ENCODE measurements around the gene ASTE1.
"Not testable (repeated sequence)": the region's sequence is repeated elsewhere in the genome, so short reads cannot be mapped to it uniquely, and the experiment has no call there.

ASTE1 gene

DNA sequence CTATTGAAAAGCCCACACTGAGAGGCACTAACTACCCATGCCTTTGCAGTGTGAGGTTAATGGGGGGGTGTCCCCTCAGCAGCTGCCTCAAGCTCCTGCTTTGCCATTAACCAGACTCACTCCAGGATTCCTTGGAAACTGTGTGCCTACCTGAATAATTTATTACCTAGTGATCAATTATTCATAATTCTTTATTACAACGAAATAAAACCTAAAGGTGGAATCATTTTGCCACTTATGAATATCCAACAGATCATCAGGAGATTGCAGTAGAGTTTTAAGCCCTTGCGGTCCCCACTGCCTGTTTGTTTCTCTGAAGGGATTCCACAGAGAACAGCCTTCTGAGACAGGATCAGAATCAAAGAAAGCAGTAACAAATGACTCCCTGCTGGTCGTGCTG is 23.4 kb upstream of the ASTE1 start:
- H3K4me3 ChIP-seq (ENCODE audit: low read depth, low read length), result no peak overlapping the region
- TF ChIP-seq, protein P1, sequence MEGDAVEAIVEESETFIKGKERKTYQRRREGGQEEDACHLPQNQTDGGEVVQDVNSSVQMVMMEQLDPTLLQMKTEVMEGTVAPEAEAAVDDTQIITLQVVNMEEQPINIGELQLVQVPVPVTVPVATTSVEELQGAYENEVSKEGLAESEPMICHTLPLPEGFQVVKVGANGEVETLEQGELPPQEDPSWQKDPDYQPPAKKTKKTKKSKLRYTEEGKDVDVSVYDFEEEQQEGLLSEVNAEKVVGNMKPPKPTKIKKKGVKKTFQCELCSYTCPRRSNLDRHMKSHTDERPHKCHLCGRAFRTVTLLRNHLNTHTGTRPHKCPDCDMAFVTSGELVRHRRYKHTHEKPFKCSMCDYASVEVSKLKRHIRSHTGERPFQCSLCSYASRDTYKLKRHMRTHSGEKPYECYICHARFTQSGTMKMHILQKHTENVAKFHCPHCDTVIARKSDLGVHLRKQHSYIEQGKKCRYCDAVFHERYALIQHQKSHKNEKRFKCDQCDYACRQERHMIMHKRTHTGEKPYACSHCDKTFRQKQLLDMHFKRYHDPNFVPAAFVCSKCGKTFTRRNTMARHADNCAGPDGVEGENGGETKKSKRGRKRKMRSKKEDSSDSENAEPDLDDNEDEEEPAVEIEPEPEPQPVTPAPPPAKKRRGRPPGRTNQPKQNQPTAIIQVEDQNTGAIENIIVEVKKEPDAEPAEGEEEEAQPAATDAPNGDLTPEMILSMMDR (IDR thresholded peaks at IDR 0.05; ENCODE audit: low read depth, low read length), result no peak

DNA sequence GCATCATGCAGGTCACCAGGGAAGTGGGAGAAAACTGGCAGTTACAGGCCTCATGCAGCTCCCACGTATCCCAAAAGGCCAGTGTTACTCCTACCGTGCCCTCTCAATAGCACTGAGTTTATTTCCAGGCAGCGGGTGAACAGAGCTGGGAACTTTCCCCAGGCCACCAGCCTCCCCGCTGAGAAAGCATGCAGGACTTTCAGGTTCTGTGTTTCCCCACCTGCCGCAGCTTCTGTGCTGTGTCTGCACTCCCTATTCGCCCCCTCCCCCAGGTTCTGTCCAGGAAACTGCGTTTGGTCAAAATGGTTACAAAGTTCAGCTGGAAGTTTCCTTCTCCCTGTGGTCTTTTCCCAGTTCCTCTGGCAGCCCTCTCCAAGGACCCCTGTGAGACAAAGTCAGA is 21.4 kb upstream of the ASTE1 start:
- H3K4me3 ChIP-seq (ENCODE audit: low read depth, low read length), result no peak overlapping the region
- TF ChIP-seq, protein P1 (IDR thresholded peaks at IDR 0.05; ENCODE audit: low read depth, low read length), result no peak

DNA sequence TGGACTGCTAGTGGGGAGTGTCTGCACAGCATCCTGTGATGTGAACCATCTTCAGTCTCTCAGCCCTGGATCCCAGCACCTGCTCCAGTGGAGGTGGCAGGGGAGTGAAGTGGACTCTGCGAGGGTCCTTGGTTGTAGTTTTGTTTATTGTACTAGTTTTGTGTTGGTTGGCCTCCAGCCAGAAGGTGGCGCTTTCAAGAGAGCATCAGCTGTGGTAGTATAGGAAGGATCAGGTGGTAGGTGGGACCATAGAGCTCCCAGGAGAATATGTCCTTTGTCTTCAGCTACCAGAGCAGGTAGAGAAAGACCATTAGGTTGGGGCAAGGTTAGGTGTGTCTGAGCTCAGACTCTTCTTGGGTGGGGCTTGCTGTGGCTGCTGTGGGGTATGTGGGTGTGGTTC is 21.0 kb upstream of the ASTE1 start:
- H3K4me3 ChIP-seq (ENCODE audit: low read depth, low read length), result no peak overlapping the region
- TF ChIP-seq, protein P1 (IDR thresholded peaks at IDR 0.05; ENCODE audit: low read depth, low read length), result no peak

DNA sequence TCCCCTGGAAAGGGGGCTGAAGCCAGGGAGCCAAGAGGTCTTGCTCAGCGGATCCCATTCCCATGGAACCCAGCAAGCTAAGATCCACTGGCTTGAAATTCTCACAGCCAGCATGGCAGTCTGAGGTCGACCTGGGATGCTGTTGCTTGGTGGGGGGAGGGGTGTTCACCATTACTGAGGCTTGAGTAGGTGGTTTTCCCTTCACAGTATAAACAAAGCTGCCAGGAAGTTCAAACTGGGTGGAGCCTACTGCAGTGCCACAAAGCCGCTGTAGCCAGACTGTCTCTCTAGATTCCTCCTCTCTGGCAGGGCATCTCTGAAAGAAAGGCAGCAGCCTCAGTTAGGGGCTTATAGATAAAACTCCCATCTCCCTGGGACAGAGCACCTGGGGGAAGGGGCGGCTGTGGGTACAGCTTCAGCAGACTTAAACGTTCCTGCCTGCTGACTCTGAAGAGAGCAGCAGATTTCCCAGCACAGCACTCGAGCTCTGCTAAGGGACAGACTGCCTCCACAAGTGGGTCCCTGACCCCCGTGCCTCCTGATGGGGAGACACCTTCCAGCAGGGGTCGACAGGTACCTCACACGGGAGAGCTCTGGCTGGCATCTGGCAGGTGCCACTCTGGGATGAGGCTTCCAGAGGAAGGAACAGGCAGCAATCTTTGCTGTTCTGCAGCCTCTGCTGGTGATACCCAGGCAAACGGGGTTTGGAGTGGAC is 15.8 kb upstream of the ASTE1 start:
- H3K4me3 ChIP-seq (ENCODE audit: low read depth, low read length), result not testable (repeated sequence)

DNA sequence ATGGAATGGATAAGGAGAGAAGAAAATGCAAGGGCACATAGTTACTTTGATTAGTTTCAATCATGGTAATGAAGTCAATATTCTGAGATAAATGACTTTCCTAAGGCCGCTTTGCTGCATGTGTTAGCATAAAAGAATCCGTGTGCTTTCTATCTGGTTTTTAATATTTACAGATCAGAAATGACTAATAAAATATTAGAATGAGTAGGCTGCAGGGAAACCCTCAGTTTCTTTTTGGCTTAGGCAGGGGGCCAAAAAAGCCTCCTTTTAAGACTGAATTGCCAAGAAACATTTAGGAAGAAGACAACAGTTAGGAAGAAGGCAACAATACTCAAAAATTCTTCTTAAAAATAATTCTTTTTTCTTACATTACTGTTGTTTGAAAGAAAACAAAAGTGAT is 11.7 kb upstream of the ASTE1 start:
- H3K4me3 ChIP-seq (ENCODE audit: low read depth, low read length), result no peak overlapping the region
- TF ChIP-seq, protein P1 (IDR thresholded peaks at IDR 0.05; ENCODE audit: low read depth, low read length), result no peak

DNA sequence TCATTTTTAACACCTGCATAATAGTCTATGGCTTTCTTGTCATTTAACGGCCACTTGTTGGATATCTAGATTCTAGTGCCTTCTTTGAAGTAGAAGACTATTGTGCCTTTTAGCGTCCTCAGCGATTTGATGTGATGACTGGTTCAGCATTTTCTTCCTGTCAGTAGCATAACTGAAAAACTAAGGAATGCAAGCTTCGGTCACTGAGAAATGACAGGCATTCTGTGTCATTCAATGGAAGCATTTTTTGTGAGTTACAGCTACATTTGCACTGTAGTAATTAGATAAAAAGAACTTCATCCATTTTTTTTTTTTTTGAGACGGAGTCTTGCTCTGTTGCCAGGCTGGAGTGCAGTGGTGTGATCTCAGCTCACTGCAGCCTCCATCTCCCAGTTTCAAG is 10.4 kb upstream of the ASTE1 start:
- TF ChIP-seq, protein P1 (IDR thresholded peaks at IDR 0.05; ENCODE audit: low read depth, low read length), result no peak

DNA sequence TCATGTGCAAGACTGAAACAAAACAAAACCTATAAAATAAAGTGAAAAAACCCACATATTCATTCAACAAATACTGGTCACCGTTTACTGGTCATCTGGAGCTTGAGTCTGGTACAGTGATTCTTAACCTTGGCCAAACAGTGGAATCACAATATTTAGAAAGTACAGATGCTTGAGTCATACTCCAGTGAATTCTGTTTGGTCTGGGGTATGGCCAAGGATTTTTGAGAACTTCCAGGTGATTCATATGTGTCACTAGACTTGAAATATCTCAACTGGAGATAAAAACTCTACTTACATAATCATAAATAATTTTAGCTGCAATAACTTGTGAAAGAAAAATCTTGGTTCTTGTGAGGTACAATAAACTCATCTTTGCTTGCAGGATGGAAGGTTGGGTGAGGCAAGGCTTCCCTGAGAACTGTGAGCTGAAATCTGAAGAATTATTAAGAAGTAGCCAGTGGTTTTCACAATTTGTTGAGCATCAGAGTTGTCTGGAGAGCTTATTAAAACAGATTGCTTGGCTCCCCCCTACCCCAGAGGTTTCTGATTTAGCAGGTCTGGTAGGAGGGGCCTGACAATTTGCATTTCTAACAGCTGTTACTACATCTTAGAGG is 9.7 kb upstream of the ASTE1 start:
- no peak overlapping the region for H3K4me3 ChIP-seq (ENCODE audit: low read depth, low read length)
- TF ChIP-seq, protein P1 (IDR thresholded peaks at IDR 0.05; ENCODE audit: low read depth, low read length), result no peak

More for the DNA sequence above, 10.4 kb upstream of the ASTE1 start:
- no peak overlapping the region for H3K4me3 ChIP-seq (ENCODE audit: low read depth, low read length)
